IMR-90 (cell line): Measurements from ENCODE around the gene TP53BP2.

ENCODE experiments used
- CEBPB ChIP-seq: IDR thresholded peaks from 2 replicates; pipeline ENCODE4 v1.6.1; 2012; ENCODE audit warnings: low read depth, low read length, improper control_type of control experiment
- CTCF ChIP-seq: conservative IDR thresholded peaks from 2 replicates; pipeline ENCODE4 v1.5.1; 2012; ENCODE audit warnings: mild to moderate bottlenecking, low read depth, low read length, improper control_type of control experiment
- ELK1 ChIP-seq: fragments of 150-350 bp; IDR thresholded peaks from 2 replicates; pipeline ENCODE4 v1.6.1; 2016; ENCODE audit warnings: low read depth, mild to moderate bottlenecking, low read length, moderate library complexity, borderline replicate concordance
- FOS ChIP-seq: fragments of 150-350 bp; IDR thresholded peaks from 2 replicates; pipeline ENCODE4 v1.6.1; 2016; ENCODE audit warnings: low read depth, low read length
- POLR2A ChIP-seq: IDR thresholded peaks from 2 replicates; pipeline ENCODE4 v1.6.1; 2012; ENCODE audit warnings: mild to moderate bottlenecking, low read depth, low read length

GRCh38 chr1:223832637-223832943 lies 13.2 kb downstream of the TP53BP2 start:
- TF ChIP-seq ELK1, result no peak
- TF ChIP-seq CTCF, result no peak
- no peak for TF ChIP-seq POLR2A
- TF ChIP-seq CEBPB, result no peak
- no peak for TF ChIP-seq FOS
